Adrenal gland (tissue), 12 donors: ENCODE results near the gene SHKBP1. TPM values are rescaled to one million over a fixed set of nuclear protein-coding genes. Genes with fewer than 3 reads are reported as not detected.

Experiments used
- DNase-seq, 7 donors: peaks; one replicate each; pipeline ENCODE4 v3.0.0-alpha.2; 2019 to 2020
- H3K27ac ChIP-seq, 5 donors: fragments of 200-600 bp; sonication (generic) in 4 of 5; 1 replicate in 3 of 5; 2 replicates in 2 of 5; pipeline versions ENCODE4 v1.5.1 to v1.8.0; 2016 to 2020; ENCODE audit warnings: mild to moderate bottlenecking in 1 of 5
- H3K27me3 ChIP-seq: fragments of 200-600 bp; 2 replicates; pipeline ENCODE4 v1.8.0; 2021
- H3K36me3 ChIP-seq, 2 donors: fragments of 200-600 bp; replicated peaks in 1 of 2; 1 replicate in 1 of 2; 2 replicates in 1 of 2; pipeline versions ENCODE4 v1.5.1 to v1.8.0; 2018 to 2022
- H3K4me1 ChIP-seq, 2 donors: fragments of 200-600 bp; replicated peaks in 1 of 2; 1 replicate in 1 of 2; 2 replicates in 1 of 2; pipeline versions ENCODE4 v1.5.1 to v1.8.0; 2018 to 2021
- H3K4me3 ChIP-seq, 4 donors: fragments of 200-600 bp; sonication (generic) in 3 of 4; one replicate each; pipeline ENCODE4 v1.5.1; 2016 to 2018
- H3K9me3 ChIP-seq, 3 donors: fragments of 200-600 bp; sonication (generic) in 1 of 3; replicated peaks in 1 of 3; 1 replicate in 2 of 3; 2 replicates in 1 of 3; pipeline versions ENCODE4 v1.5.1 to v1.8.0; 2016 to 2021
- CTCF ChIP-seq, 6 experiments: fragments of 450-650 bp in 4 of 6; fragments of 200-600 bp in 2 of 6; sonication (generic) in 1 of 6; IDR thresholded peaks; 1 replicate in 5 of 6; 2 replicates in 1 of 6; pipeline versions ENCODE4 v1.5.1 to v1.8.0; 2016 to 2021; ENCODE audit warnings: antibody characterized with exemption in 6 of 6, mild to moderate bottlenecking in 2 of 6, moderate library complexity in 1 of 6
- POLR2A ChIP-seq, 2 donors: fragments of 450-650 bp; IDR thresholded peaks; one replicate each; pipeline ENCODE4 v1.6.1; 2017; ENCODE audit warnings: antibody characterized with exemption in 2 of 2, mild to moderate bottlenecking in 2 of 2, moderate library complexity in 1 of 2
- WGBS, 4 donors: extraction: QIAGEN DNeasy Blood & Tissue Kit in 2 of 4; methylation state at CpG; one replicate each; pipeline versions ENCODE4 v1.1.5 to v1.1.7; 2013 to 2017; 5-methylcytosine and 5-hydroxymethylcytosine counted together
- intact Hi-C, 2 donors: fragments of 100-400 bp; cut with DNase I; formaldehyde crosslinking; loops; one replicate each; pipeline versions ENCODE4 v1.14.1 to v1.15.0; 2022 to 2023
- polyA plus RNA-seq, 3 donors: library from polyadenylated mRNA; stranded (reverse); fragments of 200-250 nt in 2 of 3; fragments of 350-450 nt in 1 of 3; fragmentation: Illumina TruSeq in 1 of 3; extraction: RNeasy Lipid Tissue Mini Kit (QIAGEN cat#74804) in 1 of 3; gene quantifications; one replicate each; pipeline ENCODE4 v1.2.3, GENCODE V29; 2013 to 2014
- total RNA-seq, 9 donors: library from RNA; depleted of rRNA in 4 of 9; stranded (reverse); fragments of >200 nt in 4 of 9; fragments of 120-200 nt in 1 of 9; fragmentation: NEBNext Ultra II Directional in 1 of 9; extraction: Animal tissue kit (Norgen Biotek cat#: 25700) in 1 of 9; gene quantifications; one replicate each; pipeline versions ENCODE4 v1.1.0 to v1.2.4, GENCODE V29; 2013 to 2023
- donor health status: healthy with polysubstance abuse.
- donor health status: Bipolar disorder and iron deficiency.
- donor health status: DM: yes; HTN: yes; CAD: no.
- donor health status: DM: no; HTN: no; CAD: no.
- donor health status: DM: no; HTN: no; CAD: no.
- donor health status: DM: yes; HTN: yes; CAD: no.

SHKBP1 gene
- total and polyA plus RNA-seq, 12 donors, result 12.5 to 157 (median 51.6) TPM

- H3K4me1 ChIP-seq, result peaks cover 3 to 14% of the 10 kb centered on the region in 2 donors
- intact Hi-C loops, result no loop called here
- peak in 1 of 7 donors; percentile 30 for DNase-seq
- no peaks in the 10 kb centered on the region for H3K36me3 ChIP-seq
- H3K4me3 ChIP-seq, result peak overlapping the region in 1 of 4 donors; percentile 41
- peaks cover 23% of the 10 kb centered on the region for H3K27me3 ChIP-seq
- H3K9me3 ChIP-seq, result no peaks in the 10 kb centered on the region
- H3K27ac ChIP-seq, result no peak overlapping the region
- 21 to 35% (median 24%) methylated on average over 12 to 20 of the region's 20 CpGs for WGBS, 4 donors
- TF ChIP-seq POLR2A (IDR thresholded peaks at IDR 0.05) (no peak), CTCF (IDR thresholded peaks at IDR 0.05) (no peak)
Measured at GRCh38 chr19:40567040-40567749, 9.5 kb upstream of the SHKBP1 start.

DNA sequence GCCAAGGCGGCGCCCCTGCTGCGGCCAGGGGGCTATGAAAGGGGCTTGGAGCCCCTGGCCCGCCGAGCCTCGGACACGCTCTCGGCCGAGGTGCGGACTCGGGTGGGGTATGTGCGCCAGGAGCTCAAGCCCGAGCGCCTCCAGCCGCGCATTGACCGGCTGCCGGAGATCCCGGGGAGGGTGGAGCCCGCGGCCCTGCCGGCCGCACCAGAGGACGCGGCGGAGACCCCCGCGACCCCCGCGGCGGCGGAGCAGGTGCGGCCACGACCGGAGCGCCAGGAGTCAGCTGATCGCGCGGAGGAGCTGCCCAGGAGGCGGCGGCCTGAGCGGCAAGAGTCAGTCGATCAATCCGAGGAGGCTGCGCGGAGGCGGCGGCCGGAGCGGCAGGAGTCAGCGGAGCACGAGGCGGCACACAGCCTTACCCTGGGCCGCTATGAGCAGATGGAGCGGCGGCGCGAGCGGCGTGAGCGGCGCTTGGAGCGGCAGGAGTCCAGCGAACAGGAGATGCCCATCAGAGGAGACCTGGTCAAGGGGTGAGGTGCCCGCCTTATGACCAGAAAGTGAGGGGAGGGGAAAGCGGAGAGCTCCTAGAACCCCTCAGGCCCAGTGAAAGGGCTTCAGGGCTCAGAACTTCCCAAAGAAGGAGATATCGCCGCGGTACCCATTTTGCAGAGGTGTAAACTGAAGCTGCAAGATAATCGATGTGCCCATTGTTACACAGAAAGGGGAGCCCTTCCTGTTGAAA is 8.8 kb upstream of the SHKBP1 start:
- WGBS, 4 donors, result 4 to 26% (median 11%) methylated on average over 15 to 70 of the region's 70 CpGs
- H3K4me1 ChIP-seq, result peaks cover 3 to 14% of the 10 kb centered on the region in 2 donors
- TF ChIP-seq POLR2A (IDR thresholded peaks at IDR 0.05) (no peak), CTCF (IDR thresholded peaks at IDR 0.05) (no peak)
- intact Hi-C loops, result no loop called here
- DNase-seq, result no peak
- no peaks in the 10 kb centered on the region for H3K36me3 ChIP-seq
- H3K4me3 ChIP-seq, result peak overlapping the region in 1 of 4 donors; percentile 41
- no peaks in the 10 kb centered on the region for H3K9me3 ChIP-seq
- no peak overlapping the region for H3K27ac ChIP-seq
- H3K27me3 ChIP-seq, result peaks cover 23% of the 10 kb centered on the region

DNA sequence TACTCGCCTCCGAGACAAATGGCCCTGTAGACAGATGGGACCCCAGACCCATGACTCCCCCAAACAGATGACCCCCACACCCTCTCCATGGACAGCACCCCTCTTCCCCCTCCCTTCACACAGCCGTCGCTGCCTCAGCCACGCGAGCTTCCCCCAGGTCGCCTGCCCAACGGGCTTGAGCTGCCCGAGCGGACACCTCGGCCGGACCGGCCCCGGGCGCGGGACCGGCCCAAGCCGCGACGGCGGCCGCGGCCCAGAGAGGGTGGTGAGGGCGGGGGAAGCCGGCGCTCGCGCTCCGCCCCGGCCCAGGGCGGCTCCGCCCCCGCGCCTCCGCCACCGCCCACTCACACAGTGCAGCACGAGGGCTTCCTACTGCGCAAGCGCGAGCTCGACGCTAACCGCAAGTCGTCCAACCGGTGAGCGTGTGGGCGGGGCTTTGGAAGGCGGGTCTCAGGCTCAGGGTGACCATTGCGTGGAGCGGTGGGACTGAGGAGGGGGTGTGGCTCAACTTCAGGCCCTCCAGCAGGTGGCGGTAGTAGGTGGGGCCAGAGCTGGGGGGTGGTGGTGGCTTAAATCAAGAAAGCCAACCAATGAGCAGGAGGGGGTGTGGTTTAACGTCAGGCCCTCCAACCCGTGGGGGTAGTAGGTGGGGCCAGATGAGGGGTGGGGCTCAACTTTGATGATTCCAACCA is 6.2 kb upstream of the SHKBP1 start:
- peaks cover 3 to 14% of the 10 kb centered on the region in 2 donors for H3K4me1 ChIP-seq
- intact Hi-C loops, result no loop called here
- TF ChIP-seq POLR2A (IDR thresholded peaks at IDR 0.05) (no peak), CTCF (IDR thresholded peaks at IDR 0.05) (peak in 3 of 6 experiments; percentile 32 to 43 (median 38))
- no peaks in the 10 kb centered on the region for H3K9me3 ChIP-seq
- H3K4me3 ChIP-seq, result peak overlapping the region in 2 of 4 donors; percentile 19 to 51
- DNase-seq, result peak; percentile 99 to 100 (median 99)
- no peaks in the 10 kb centered on the region for H3K36me3 ChIP-seq
- H3K27me3 ChIP-seq, result peaks cover 17% of the 10 kb centered on the region
- 1 to 7% (median 2%) methylated on average over 4 to 53 of the region's 53 CpGs for WGBS, 4 donors
- H3K27ac ChIP-seq, result peak overlapping the region in 2 of 5 donors; percentile 27 to 45

- Histone ChIP-seq H3K36me3 (no peaks in the 10 kb centered on the region), H3K4me1 (peaks cover 3 to 14% of the 10 kb centered on the region in 2 donors), H3K27ac (peak overlapping the region in 1 of 5 donors; percentile 45), H3K27me3 (peaks cover 12% of the 10 kb centered on the region), H3K9me3 (no peaks in the 10 kb centered on the region), H3K4me3 (no peak overlapping the region)
- 26 to 44% (median 28%) methylated on average over 3 of the region's 3 CpGs for WGBS, 4 donors
- intact Hi-C loops, result no loop called here
- no peak for DNase-seq
- TF ChIP-seq CTCF (IDR thresholded peaks at IDR 0.05) (peak in 1 of 6 experiments; percentile 7), POLR2A (IDR thresholded peaks at IDR 0.05) (no peak)
Measured at GRCh38 chr19:40571005-40571318, 5.7 kb upstream of the SHKBP1 start.
